Right atrium auricular region (tissue), 2 donors: ENCODE data around the gene USP32. TPM values are rescaled to one million over a fixed set of nuclear protein-coding genes. Genes with fewer than 3 reads are reported as not detected.

Source experiments
- DNase-seq: peaks from one replicate; pipeline ENCODE4 v3.0.0-alpha.2; 2019; ENCODE audit warnings: low spot score
- H3K27ac ChIP-seq, 2 donors: fragments of 200-600 bp; sonication (generic); 1 replicate in 1 of 2; 2 replicates in 1 of 2; pipeline ENCODE4 v1.5.1; 2016 to 2019
- H3K27me3 ChIP-seq, 2 donors: fragments of 200-600 bp; sonication (generic); one replicate each; pipeline versions ENCODE4 v1.5.1 to v1.6.0; 2017 to 2019
- H3K36me3 ChIP-seq: fragments of 200-600 bp; sonication (generic); one replicate; pipeline ENCODE4 v1.5.1; 2016
- H3K4me1 ChIP-seq, 2 donors: fragments of 200-600 bp; sonication (generic); one replicate each; pipeline versions ENCODE4 v1.5.1 to v1.6.0; 2017 to 2019
- H3K4me3 ChIP-seq, 2 donors: fragments of 200-600 bp; sonication (generic); 1 replicate in 1 of 2; 2 replicates in 1 of 2; pipeline ENCODE4 v1.5.1; 2017 to 2019; ENCODE audit warnings: mild to moderate bottlenecking in 1 of 2, moderate library complexity in 1 of 2
- H3K9me3 ChIP-seq, 2 donors: fragments of 200-600 bp; sonication (generic); one replicate each; pipeline ENCODE4 v1.5.1; 2019
- CTCF ChIP-seq, 2 donors: fragments of 200-600 bp; sonication (generic); IDR thresholded peaks; one replicate each; pipeline ENCODE4 v1.5.1; 2019; ENCODE audit warnings: antibody characterized with exemption in 2 of 2
- total RNA-seq, 2 donors: library from RNA; depleted of rRNA; stranded (reverse); fragments of >200 nt; gene quantifications; one replicate each; pipeline ENCODE4 v1.1.0, GENCODE V29; 2016

Gene USP32
- total RNA-seq, 2 donors from 2014 or later = 24.5 to 27.7 TPM

GRCh38 chr17:60159479-60159866 lies 232.5 kb downstream of the USP32 start:
- no peak for TF ChIP-seq CTCF (IDR thresholded peaks at IDR 0.05)
- peaks cover 0 to 37% of the 10 kb centered on the region in 2 donors for H3K4me1 ChIP-seq
- H3K4me3 ChIP-seq = no peak overlapping the region
- no peaks in the 10 kb centered on the region for H3K9me3 ChIP-seq
- no peaks in the 10 kb centered on the region for H3K36me3 ChIP-seq
- DNase-seq = no peak
- H3K27me3 ChIP-seq = no peaks in the 10 kb centered on the region
- no peak overlapping the region for H3K27ac ChIP-seq

DNA sequence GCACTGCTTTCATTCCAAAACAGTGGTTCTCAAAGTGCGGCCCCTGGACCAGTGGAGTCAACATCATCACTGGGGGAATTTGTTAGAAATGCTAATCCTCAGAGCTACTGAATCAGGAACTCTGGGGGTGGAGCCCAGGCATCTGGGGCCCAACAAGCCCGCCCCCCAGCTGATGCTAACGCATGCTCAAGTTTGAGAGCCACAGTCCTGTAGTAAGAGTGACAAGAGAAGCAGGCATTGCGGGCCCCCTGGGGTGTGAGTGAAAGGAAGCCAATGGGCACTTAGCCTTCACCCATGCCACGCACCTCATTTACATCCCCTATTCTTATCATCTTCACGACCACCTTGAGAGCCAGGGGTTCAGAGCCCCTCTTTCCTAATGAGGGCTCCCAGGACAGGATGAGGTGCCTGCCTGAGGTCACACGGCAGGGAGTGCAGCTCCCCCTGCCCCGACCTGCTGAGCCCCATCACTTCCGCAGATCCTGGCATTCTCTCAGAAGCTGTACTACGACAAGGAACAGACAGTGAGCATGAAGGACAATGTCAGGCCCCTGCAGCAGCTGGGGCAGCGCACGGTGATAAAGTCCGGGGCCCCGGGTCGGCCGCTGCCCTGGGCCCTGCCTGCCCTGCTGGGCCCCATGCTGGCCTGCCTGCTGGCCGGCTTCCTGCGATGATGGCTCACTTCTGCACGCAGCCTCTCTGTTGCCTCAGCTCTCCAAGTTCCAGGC lies 233.0 kb downstream of the USP32 start:
- Histone ChIP-seq H3K27me3 (no peaks in the 10 kb centered on the region), H3K36me3 (no peaks in the 10 kb centered on the region), H3K27ac (no peak overlapping the region), H3K4me1 (peaks cover 0 to 42% of the 10 kb centered on the region in 2 donors), H3K9me3 (no peaks in the 10 kb centered on the region), H3K4me3 (no peak overlapping the region)
- no peak for DNase-seq
- no peak for TF ChIP-seq CTCF (IDR thresholded peaks at IDR 0.05)

DNA sequence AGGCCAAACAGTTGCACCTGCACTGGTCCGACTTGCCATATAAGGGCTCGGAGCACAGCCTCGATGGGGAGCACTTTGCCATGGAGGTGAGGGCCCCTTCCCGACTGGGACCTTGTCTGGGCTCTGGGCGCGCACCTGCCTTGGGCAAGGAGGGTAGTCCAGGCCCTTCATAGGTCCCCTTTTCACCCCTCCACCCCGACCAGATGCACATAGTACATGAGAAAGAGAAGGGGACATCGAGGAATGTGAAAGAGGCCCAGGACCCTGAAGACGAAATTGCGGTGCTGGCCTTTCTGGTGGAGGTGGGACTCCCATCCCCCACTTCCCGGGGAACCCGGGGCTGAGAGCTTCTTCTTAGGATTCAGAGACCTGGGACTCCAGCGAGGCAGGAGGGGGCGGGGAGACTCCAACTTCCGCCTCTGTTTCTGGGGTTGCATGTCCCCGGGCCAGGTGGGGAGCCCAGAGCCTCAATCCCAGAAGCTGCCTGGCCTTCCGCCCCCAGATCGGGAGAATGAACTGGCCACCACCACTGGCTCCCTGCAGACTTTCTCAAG lies 234.4 kb downstream of the USP32 start:
- H3K36me3 ChIP-seq = no peaks in the 10 kb centered on the region
- no peak for TF ChIP-seq CTCF (IDR thresholded peaks at IDR 0.05)
- H3K27ac ChIP-seq = no peak overlapping the region
- no peak overlapping the region for H3K4me3 ChIP-seq
- H3K27me3 ChIP-seq = no peaks in the 10 kb centered on the region
- DNase-seq = no peak
- H3K9me3 ChIP-seq = no peaks in the 10 kb centered on the region
- peaks cover 0 to 37% of the 10 kb centered on the region in 2 donors for H3K4me1 ChIP-seq

- Histone ChIP-seq H3K4me1 (peaks cover 0 to 29% of the 10 kb centered on the region in 2 donors), H3K36me3 (no peaks in the 10 kb centered on the region), H3K4me3 (no peak overlapping the region), H3K9me3 (no peaks in the 10 kb centered on the region), H3K27me3 (peaks cover 0 to under 1% of the 10 kb centered on the region in 2 donors), H3K27ac (no peak overlapping the region)
- TF ChIP-seq CTCF (IDR thresholded peaks at IDR 0.05) = no peak
- DNase-seq = no peak
These were observed 235.2 kb downstream of the USP32 start for GRCh38 chr17:60156746-60157145.

- H3K4me1 ChIP-seq = peaks cover 0 to 23% of the 10 kb centered on the region in 2 donors
- no peaks in the 10 kb centered on the region for H3K36me3 ChIP-seq
- TF ChIP-seq CTCF (IDR thresholded peaks at IDR 0.05) = no peak
- no peak overlapping the region for H3K27ac ChIP-seq
- H3K9me3 ChIP-seq = no peaks in the 10 kb centered on the region
- peaks cover 4 to 10% of the 10 kb centered on the region in 2 donors for H3K27me3 ChIP-seq
- no peak overlapping the region for H3K4me3 ChIP-seq
- DNase-seq = no peak
These were observed 236.1 kb downstream of the USP32 start for GRCh38 chr17:60155815-60156214.
